Caki2 (cell line): ENCODE measurements around the gene DRAP1. TPM values are rescaled to one million over a fixed set of nuclear protein-coding genes. Genes with fewer than 3 reads are reported as not detected.

Experiments
- DNase-seq: peaks from one replicate; pipeline ENCODE4 v3.0.0-alpha.2; 2015; ENCODE audit warnings: low read depth
- in situ Hi-C: cut with HindIII; loops from 2 replicates; pipeline ENCODE4 v1.10.0; 2016; ENCODE audit warnings: low sequenced_read_pairs, low pct_unique_long_range_greater_than_20kb, mixed read lengths
- total RNA-seq: library from RNA; depleted of rRNA; stranded (reverse); fragments of >200 nt; shearing (Covaris generic); gene quantifications from 2 replicates; pipeline ENCODE4 v1.2.3, GENCODE V29; 2014; ENCODE audit warnings: low replicate concordance; rRNA removed

DRAP1 gene
- 212 and 270 TPM in 2 replicates for total RNA-seq

- in situ Hi-C loops = no loop called here
- DNase-seq = peak; percentile 88
Observed at GRCh38 chr11:65919141-65919572, at the start of gene DRAP1. DRAP1 (plus strand) TSS chr11:65919426; CDS start chr11:65919502, 76 bp downstream.

GRCh38 chr11:65869643-65870306 is 49.5 kb upstream of the DRAP1 start:
- in situ Hi-C loops = no loop called here
- DNase-seq = no peak

- no peak for DNase-seq
- in situ Hi-C loops = no loop called here
Observed at GRCh38 chr11:65870307-65870658, 48.9 kb upstream of the DRAP1 start.

GRCh38 chr11:65870706-65871681 is 48.2 kb upstream of the DRAP1 start:
- in situ Hi-C loops = no loop called here

GRCh38 chr11:65871811-65872548 is 47.2 kb upstream of the DRAP1 start:
- in situ Hi-C loops = no loop called here
- no peak for DNase-seq

More at GRCh38 chr11:65870706-65871681, 48.2 kb upstream of the DRAP1 start:
- DNase-seq = no peak

- in situ Hi-C loops = no loop called here
Observed at GRCh38 chr11:65872586-65873317, 46.5 kb upstream of the DRAP1 start, which contains the start of gene EFEMP2. EFEMP2 (minus strand) TSS chr11:65872800; CDS start chr11:65872354, 446 bp downstream.

GRCh38 chr11:65873318-65874156 is 45.7 kb upstream of the DRAP1 start:
- peak; percentile 95 for DNase-seq
- in situ Hi-C loops = no loop called here

More at GRCh38 chr11:65872586-65873317, 46.5 kb upstream of the DRAP1 start, which contains the start of gene EFEMP2:
- no peak for DNase-seq

GRCh38 chr11:65879617-65880016 is 39.6 kb upstream of the DRAP1 start, which contains the start of gene CTSW:
CTSW (plus strand) TSS chr11:65879837; CDS start chr11:65879855, 18 bp downstream.
- DNase-seq = no peak
- in situ Hi-C loops = no loop called here

GRCh38 chr11:65880027-65880426 is 39.2 kb upstream of the DRAP1 start:
- no peak for DNase-seq
- in situ Hi-C loops = no loop called here

GRCh38 chr11:65880844-65881421 is 38.3 kb upstream of the DRAP1 start:
- in situ Hi-C loops = no loop called here
- DNase-seq = no peak

GRCh38 chr11:65882120-65883057 is 36.8 kb upstream of the DRAP1 start:
- no peak for DNase-seq
- in situ Hi-C loops = no loop called here

GRCh38 chr11:65883058-65883761 is 36.0 kb upstream of the DRAP1 start:
- in situ Hi-C loops = no loop called here
- no peak for DNase-seq

GRCh38 chr11:65883786-65884715 is 35.2 kb upstream of the DRAP1 start:
- DNase-seq = no peak
- in situ Hi-C loops = no loop called here

- peak; percentile 58 for DNase-seq
- in situ Hi-C loops = no loop called here
Observed at GRCh38 chr11:65884716-65885092, 34.5 kb upstream of the DRAP1 start.
